GM12892 (cell line): ENCODE results near the gene FOXE1.

Experiments
- POLR2A ChIP-seq: IDR thresholded peaks from 2 replicates; pipeline ENCODE4 v1.6.1; 2011; ENCODE audit warnings: low read depth, low read length, control low read depth
- POLR2AphosphoS5 ChIP-seq: IDR thresholded peaks from 2 replicates; pipeline ENCODE4 v1.6.1; 2011; ENCODE audit warnings: low read depth, low read length, control low read depth

DNA sequence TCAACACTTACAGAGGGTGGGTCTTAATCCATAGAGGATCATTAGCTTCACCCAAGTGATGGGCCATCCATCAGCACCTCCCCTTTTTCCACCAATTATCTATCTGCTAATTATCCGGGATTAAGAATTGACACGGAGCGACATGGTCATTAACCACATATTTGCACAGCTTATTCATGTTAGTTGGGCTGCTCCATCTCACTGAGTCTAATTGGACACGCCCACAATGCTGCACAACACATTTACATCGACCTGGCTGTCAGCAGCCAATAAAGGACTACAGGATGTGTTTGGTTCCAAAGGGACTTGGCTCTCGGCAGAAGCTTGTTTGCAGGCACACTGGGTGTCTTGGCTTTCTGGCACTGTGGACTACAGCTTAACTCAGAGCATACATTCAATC, 21.6 kb downstream of the FOXE1 start:
- TF ChIP-seq POLR2A (no peak), POLR2AphosphoS5 (no peak)
